GM18861 (cell line): ENCODE measurements around the gene TOM1L1.
A peak's percentile ranks its signal among the peaks of the same experiment; 100 is the strongest.
"Not testable (repeated sequence)": the region's sequence is repeated elsewhere in the genome, so short reads cannot be mapped to it uniquely, and the experiment has no call there.

ENCODE experiments used
- ATAC-seq: cut with Tn5 transposase; IDR thresholded peaks from one replicate; pipeline ENCODE4 v1.9.1; 2021; ENCODE audit not compliant: unreplicated experiment

Gene TOM1L1, protein sequence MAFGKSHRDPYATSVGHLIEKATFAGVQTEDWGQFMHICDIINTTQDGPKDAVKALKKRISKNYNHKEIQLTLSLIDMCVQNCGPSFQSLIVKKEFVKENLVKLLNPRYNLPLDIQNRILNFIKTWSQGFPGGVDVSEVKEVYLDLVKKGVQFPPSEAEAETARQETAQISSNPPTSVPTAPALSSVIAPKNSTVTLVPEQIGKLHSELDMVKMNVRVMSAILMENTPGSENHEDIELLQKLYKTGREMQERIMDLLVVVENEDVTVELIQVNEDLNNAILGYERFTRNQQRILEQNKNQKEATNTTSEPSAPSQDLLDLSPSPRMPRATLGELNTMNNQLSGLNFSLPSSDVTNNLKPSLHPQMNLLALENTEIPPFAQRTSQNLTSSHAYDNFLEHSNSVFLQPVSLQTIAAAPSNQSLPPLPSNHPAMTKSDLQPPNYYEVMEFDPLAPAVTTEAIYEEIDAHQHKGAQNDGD

DNA sequence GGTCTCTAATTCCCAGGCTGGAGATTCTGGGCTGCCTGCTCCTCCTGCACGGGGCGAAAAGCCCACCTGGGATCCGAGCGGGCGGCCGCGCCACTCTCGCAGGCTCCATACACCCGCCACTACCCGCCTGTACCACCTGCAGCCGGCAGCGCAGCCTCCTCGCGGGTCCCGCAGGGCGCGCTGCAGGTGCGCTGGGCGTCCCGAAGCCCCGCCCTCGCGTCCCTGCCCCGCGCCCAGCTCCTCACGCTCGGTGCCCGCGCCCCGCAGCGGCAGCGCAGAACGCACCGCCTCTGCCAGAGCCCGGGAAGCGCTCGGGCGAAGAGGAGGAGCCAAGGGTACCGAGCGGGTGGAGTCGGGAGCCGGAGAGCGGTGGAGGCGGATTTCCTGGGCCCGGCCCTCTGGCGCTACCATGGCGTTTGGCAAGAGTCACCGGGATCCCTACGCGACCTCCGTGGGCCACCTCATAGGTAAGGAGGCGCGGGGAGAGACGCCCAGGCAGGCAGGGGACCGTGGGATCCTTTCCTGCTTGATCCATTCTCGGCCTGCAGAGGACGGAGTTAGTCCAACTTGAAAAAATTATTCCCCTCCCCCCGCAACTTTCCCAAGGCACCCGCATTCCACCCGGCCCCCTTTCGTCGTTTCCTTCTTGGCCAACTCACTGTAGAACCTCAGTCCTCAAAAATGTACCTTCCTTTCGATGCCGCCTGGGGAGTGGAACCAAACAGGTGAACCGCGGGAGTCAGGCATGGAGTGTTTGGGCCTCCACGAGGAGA, at the start of gene TOM1L1:
Gene TOM1L1 (plus strand): TSS at position 396 of the 773 bp plus-strand sequence. CDS start 14 bp downstream, at position 410.
- no peak for ATAC-seq

DNA sequence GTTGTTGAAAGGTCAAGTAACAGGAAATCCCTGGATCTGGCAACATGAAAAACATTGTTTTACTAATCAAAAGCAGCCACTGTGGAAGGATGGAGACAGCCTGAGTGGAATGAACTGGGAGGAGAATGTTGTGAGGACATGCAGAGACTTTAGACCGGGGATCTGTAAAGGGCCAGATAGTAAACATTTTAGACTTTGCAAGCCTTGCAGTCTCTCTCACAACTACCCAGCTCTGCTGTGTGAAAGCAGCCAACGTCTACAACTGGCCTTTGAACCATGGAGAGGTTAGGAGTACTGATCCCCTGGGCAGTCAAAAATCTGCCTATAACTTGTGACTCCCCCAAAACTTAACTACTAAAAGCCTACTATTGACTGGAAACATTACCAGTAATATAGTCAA, 41.5 kb upstream of the TOM1L1 start:
- ATAC-seq = no peak

DNA sequence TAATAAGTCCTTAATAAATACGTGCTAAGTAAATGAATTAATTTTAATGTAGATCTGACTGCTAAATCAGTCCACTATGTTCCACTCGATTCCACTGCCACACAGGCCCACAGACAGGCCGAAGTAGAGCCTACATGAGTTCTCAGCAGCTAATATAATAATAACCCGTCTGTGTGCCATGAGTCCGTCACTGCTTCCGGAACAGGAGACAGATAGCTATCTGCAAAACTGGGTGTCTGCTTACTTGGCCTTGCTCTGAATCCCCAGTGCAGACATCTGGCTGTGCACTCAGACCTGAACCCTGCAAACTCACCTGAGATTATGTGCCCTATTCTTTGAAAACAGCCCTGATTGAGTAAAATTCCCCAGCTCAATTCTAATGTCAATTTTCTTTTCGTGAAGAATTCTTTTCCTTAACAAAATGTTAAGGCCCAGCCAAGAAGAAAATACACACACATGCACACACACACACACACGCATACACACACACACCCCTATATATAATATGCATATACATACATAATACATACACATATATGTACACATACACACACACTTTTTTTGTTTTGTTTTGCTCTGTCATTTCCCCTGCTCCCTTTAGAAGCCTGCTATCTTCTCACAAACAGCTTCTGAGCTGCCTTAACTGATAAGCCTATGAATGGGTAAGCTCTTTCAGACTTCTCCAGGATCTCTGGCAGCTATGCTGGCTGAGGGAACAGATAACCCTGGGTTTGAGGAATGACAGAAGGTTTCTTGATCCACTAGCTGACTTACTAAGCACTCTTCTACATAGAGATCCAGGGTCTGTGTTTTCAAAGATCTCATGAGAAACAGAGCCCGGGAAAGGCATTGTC, 39.8 kb upstream of the TOM1L1 start:
- no peak for ATAC-seq

DNA sequence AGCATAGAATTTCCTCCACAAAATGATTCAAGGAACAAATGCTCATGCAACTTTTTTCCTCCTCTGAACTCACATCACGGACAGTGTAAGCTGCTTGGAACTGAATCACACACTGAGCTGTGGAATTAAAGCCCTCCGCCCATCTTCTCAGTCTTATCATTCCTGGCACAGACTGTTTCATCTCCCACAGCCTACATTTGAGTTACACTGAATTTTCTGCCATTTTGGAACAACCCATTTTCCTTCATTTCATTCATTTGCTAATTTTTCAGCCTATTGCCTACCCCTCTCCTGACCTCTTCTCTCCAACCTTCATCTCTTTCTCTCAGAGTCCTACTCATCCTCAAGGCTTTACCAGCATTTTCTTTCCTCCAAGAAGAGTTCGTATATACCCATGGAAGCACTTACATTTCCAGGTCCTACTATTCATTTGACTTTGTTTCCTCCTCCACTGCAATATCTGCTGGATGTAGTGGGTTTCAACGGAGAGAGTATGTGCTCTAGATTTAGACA, 39.1 kb upstream of the TOM1L1 start:
- no peak for ATAC-seq

DNA sequence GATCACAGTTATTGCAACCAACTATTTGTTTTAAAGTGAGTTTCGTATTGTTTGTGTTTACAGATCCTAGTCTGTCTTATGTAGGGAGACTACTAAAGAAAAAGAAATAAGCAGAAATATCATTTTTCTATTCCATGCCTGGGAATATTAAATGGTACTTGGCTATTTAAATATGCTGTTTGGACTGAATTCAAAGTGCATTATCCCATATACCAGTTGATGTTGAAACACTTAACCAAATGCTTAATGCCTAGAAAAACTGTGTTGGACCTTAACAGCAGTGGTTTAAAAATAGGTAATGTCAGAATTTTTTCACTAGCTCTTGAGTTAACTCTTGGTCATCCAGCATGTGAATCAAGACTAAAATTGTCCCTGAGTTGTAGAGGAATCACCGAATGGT, 37.5 kb upstream of the TOM1L1 start:
- no peak for ATAC-seq

DNA sequence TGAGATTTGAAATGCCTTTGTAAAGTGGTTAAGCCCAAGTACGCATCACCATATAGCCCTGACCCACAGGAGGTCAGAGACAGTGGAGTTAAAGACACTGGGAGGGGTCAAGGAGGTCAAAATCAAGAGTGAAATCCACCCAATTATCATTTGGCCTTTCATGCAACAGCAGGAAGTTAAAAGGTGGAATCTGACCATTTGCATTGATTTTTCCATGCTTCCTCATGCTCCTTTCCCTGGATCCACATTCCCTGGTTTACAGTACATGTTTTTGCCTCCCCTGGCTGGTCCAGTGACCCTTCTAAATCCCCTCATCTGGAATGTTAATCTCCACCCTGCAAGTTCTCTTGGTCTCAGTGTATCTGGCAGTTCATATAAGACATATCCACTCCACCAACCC, 36.6 kb upstream of the TOM1L1 start:
- ATAC-seq = no peak

DNA sequence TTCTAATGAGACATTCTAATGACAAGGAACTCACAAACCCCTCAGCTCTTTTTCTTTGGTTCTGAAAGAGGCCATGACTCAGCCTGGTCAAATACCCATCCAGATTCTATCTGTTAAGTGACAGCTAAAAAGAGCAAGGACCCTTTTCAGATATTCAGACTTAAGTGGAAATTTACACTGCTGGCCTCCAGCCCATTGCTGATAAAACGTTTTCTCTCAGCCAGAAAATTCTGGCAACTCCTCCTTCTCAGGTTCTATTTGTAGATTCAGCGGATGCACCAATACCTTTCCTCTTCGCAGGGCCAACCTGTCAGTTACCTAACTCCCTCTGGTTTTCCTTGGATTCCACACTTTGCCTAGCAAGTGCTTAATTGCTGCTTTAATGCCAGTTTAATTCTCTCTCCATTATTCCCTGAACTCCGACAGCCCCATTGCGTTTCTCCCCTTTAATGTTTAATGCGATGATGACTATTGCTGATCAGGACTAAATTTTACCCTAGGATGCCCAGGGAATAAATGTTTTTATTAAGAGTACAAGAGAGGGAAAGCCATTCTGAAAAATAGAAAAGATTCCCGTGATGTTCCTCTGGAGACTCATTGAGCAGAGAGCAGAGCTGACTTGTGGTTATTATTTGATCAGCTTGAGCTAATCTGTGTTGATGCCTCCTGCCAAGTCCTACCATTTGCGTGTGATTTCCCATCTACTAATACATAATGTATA, 35.9 kb upstream of the TOM1L1 start:
- ATAC-seq = no peak

DNA sequence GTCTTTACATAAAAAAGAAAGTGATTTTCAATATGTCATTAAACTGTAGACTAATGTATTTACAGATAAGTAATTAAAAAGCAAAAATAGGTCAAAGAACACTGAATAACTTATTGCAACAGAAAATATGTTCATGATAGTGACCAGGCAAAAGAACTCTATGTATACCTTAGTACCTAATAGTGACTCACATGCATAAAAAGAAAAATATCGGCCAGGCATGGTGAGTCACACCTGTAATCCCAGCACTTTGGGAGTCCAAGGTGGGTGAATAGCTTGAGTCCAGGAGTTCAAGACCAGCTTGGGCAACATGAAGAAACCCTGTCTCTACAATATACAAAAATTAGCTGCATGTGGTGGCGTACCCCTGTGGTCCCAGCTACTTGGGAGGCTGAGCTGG, 33.0 kb upstream of the TOM1L1 start:
- ATAC-seq = no peak

DNA sequence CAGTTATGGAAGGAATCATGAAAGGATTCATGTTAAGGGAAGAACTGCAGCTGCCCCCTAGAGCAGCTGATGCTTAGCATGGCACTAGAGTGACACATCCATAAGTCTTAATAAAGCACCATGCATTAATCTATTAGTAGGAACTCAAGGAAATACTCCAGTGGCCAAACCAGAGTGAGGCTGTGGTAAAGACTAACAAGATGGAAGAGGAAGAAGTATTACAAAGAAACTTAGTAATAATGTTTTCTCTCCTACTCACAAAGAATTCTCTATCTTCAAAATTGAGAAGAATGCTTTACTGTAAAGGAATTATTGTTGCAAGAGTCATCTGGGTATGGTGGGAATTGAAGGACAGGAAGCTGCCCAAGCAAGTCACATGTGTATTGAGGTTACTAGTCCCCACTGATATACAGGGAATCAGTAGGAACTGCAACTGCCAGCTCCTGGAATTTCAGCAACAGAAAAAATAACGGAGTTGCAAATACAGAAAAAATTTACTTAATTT, 29.9 kb upstream of the TOM1L1 start:
- no peak for ATAC-seq

DNA sequence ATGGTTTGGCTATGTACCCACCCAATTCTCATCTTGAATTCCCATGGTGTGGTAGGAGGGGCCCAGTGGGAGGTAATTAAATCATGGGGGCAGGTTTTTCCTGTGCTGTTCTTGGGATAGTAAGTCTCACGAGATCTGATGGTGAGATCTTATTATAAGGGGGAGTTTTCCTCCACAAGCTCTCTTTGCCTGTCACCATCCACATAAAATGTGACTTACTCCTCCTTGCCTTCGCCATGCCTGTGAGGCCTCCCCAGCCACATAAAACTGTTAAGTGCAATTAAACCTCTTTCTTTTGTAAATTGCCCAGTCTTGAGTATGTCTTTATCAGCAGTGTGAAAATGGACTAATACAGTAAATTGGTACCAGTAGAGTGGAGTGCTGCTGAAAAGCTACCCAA, 24.7 kb upstream of the TOM1L1 start:
- ATAC-seq = not testable (repeated sequence)

DNA sequence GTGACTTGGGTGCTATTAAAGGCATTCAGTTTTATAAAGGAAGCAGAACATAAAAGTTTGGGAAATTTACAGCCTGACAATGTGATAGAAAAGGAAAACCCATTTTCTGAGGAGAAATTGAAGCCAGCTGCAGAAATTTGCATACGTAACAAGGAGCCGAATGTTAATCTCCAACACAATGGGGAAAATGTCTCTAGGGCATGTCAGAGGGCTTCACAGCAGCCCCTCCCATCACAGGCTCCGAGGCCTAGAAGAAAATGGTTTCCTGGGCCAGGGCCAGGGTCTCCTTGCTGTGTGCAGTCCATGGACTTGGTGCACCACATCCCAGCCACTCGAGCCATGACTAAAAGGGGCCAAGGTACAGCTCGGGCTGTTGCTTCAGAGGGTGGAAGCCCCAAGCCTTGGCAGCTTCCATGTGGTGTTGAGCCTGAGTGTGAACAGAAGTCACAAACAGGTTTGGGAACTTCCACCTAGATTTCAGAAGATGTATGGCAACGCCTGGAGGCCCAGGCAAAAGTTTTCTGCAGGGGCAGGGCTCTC, 23.9 kb upstream of the TOM1L1 start:
- ATAC-seq = no peak

DNA sequence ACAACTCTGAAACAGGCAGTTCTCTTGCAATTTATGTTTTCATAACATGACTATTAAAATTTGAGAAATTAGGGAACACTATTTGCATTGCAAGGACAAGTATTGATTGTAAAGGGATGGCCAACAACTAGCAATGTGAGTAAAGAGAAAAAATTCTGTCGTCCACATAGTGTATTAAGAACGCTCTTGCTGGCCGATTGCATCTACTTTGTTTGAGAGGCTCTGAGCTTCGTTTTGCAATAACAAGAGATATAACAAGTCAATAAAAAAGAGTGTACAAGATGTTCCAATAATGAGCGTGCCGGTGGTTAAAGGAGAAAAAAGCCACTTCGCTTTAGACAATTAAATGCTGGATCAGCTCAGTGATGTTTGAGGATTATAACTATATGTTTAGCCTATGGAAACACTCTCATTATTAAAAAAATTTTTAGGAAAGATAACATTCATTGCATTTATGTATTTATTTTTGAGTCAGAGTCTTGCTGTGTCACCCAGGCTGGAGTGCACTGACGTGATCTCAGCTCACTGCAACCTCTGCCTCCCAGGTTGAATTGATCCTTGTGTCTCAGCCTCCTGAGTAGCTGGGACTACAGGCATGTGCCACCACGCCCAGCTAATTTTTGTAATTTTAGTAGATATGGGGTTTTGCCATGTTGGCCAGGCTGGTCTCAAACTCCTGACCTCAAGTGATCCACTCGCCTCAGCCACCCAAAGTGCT, 19.2 kb upstream of the TOM1L1 start:
- ATAC-seq = no peak

DNA sequence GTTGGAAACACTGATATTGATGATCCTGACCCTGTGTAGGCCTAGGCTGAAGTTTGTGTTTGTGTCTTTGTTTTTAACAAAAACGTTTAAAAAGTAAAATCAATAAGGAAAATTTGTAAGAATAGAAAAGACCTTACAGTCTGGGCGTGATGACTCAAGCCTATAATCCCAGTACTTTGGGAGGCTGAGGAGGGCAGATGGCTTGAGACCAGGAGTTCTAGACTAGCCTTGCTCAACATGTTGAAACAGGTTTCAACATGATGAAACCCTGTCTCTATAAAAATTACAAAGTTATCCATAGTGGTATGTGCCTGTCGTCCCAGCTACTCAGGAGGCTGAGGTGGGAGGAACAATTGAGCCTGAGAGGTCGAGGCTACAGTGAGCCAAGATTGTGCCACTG, 18.3 kb upstream of the TOM1L1 start:
- ATAC-seq = no peak

DNA sequence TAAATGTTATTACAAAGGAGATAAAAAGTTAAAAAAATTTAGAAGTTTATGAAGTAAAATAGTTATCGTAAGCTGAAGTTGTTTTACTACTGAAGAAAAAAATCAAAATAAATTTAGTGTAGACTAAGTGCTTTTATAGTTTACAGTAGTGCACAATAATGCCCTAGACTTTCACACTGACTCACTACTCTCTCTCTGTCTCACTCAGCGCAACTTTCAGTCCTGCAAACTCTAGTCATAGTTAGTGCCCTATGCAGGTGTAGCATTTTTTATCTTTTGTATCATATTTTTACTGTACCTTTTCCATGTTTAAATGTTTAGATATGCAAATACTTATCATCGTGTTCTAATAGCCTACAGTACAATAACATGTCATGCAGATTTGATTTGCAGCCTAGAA, 17.7 kb upstream of the TOM1L1 start:
- ATAC-seq = peak; percentile 75

DNA sequence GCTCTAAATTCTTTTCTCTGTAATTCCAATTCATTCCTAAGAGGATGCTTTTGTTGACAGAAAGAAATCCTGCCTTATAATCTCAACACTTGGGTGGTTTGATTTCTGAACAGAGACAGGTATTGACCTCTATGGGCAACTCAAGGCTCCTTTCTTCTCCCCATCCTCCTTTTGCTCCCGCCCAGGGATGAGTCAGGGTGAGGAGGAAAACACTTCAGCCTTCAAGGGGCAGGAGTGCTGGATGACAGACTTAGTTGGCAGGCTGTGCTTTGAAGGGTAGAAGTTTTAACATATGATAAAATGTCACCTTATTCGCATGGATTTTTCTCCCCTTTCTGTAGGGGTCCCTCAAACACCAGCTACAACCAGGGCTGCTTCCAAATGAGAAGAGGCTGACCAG, 16.7 kb upstream of the TOM1L1 start:
- no peak for ATAC-seq

DNA sequence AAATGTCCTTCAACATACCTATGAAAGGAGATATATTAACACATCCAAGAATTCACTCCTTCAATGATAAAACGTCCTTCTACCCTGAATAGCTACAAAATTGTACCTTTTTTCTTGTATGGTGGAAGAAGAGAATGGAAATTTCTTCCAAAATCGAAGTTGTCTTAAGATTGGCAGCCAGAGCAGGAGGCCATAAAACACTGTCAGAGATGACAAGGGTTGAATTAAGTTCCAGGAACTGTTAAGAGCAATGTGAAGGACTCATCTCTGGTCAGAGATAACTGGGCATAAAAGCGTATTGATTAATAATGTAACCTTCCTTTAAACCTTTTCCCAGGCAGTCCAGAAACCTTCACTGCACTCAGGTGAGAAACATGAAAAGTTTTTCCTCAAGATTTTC, 12.9 kb upstream of the TOM1L1 start:
- no peak for ATAC-seq

DNA sequence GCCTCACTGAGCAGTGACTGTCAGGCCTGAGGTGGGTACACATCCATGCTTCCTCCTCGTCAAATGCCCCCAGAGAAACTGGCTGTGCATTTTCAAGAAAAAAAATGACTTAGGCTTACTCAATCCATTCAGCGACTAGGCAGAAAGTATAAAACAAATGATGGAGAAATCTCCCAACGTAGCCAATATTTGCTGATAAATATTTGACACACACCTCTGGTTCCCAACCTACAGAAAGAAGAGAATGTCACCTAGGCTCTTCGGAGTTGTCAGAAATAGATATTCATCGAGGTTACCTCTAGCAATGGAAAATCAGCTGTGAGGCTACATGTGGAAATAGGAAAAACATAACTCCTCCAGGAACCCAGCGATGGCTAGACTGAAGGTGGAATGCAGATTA, 12.4 kb upstream of the TOM1L1 start:
- no peak for ATAC-seq

DNA sequence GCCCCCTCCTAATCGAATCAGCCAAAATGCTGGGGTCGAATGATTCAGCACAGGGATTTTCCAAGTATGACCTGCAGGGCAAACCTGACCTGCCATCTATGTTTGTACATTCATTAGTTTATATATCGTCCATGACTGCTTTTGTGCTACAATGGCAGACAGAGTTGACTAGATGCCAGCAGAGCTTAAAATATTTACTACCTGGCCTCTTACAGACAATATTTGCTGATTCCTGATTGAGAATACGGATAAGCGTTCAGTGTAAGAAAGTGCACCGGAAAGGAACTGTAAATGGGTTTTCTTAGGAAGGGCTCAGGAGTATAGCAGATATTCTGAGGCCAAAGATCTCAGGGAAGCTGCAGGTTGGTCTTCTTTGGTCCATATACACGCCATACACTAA, 11.7 kb upstream of the TOM1L1 start:
- ATAC-seq = no peak

DNA sequence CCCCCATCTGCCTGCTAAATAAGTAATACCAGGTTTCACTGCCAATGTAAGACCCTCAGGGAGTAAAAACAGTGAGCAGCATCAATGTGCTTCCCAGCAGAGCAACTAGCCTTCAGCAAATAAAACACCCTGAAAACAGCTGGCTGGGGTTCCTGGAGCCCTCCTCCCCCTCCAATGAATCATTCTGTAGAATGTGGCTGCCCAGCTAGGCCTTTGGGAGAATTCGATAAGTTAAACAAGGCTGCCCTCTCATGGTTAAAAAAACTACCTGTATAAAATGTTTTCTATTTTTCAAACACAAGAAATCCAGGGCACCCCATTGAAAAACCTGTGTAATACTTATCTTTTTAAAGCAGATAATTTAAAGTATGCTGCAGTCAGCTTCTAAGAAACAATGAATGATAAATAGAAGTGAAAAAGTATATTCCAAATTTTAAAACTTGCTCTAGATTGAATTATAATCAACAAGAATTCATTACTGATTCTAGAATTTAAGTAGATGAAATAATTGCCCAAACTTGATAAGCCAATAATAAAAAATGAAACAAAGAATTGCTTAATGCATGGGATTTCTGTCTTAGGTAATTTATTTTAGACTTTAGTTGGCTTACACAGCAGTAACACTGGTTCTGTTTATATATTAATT, 9.4 kb upstream of the TOM1L1 start:
- peak; percentile 46 for ATAC-seq
